ENCODE results near the gene CEP295NL.
"Not testable (repeated sequence)": the region's sequence is repeated elsewhere in the genome, so short reads cannot be mapped to it uniquely, and the experiment has no call there.

CEP295NL gene

DNA sequence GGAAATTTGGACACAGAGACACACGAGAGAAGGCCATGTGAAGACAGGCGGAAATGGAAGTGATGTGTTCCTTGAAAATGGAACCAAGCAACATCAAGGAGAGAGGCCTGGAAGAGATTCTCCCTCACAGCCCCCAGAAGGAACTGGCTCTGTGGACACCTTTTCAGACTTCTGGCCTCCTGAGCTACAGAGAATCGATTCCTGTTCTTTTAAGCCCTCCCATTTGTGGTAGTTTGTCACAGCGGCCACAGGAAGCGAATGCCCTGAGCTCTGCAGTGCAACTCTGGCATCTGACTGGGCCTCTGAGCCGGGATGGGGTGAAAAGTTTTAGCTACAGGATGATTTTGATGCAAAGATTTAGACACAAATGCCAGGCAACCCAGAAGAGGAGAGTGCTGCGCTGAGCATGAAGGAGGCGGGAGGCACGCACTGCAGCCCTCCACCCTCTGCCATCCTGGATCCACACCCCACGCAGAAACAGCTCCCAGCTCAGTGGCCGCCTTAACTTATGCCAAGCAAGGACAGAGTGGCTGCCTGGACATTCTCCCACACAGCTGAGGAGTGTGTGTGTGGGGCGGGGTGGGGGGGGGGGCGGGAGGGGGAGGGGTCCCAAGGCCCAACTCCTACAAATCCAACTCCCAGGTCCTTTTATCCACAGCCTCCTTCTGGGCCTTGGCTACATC, 20.0 kb upstream of the CEP295NL start:
- peaks cover 33% of the 10 kb centered on the region for H3K27me3 Mint-ChIP-seq (ENCODE audit: low read depth)
- no peaks in the 10 kb centered on the region for H3K36me3 Mint-ChIP-seq (ENCODE audit: low read depth)
- H3K27ac Mint-ChIP-seq: no peak overlapping the region
- H3K4me1 Mint-ChIP-seq (ENCODE audit: low read depth): peaks cover 8% of the 10 kb centered on the region
- DNase-seq (ENCODE audit: low spot score): no peak
- H3K9me3 Mint-ChIP-seq: no peaks in the 10 kb centered on the region
- H3K4me3 Mint-ChIP-seq: peak overlapping the region; percentile 57

DNA sequence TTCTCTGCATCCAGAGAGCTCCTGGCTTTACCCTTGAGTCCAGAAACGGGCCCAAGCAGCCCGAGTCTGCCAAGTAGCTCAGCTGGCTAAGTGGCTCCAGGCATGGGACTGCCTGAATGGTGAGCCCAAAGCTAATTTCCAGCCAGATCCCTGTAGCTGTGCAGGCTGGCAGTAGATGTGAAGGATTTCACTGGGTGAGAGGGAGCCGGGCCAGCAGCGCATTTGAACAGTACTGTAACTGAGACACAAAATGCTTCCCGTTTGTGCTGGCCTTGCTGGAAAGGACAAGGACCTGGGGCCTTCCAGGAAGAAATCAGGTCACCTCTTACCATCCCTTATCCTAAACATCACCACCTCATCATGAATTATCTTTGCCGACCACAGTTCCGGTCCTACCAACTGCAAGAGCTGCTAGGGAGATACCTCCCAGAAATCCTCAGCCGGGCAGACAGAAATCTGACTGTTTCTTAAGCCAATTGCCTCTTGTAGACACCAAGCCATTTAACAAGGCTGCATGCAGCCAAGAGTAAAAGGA, 18.5 kb upstream of the CEP295NL start:
- H3K4me3 Mint-ChIP-seq: no peak overlapping the region
- H3K9me3 Mint-ChIP-seq: no peaks in the 10 kb centered on the region
- H3K27me3 Mint-ChIP-seq (ENCODE audit: low read depth): peaks cover 24% of the 10 kb centered on the region
- DNase-seq (ENCODE audit: low spot score): no peak
- peaks cover 8% of the 10 kb centered on the region for H3K4me1 Mint-ChIP-seq (ENCODE audit: low read depth)
- H3K27ac Mint-ChIP-seq: no peak overlapping the region
- H3K36me3 Mint-ChIP-seq (ENCODE audit: low read depth): no peaks in the 10 kb centered on the region

GRCh38 chr17:78920528-78920927, 17.5 kb upstream of the CEP295NL start:
- Mint-ChIP-seq H3K36me3 (ENCODE audit: low read depth) (no peaks in the 10 kb centered on the region), H3K4me1 (ENCODE audit: low read depth) (peaks cover 8% of the 10 kb centered on the region), H3K27me3 (ENCODE audit: low read depth) (peaks cover 17% of the 10 kb centered on the region), H3K4me3 (no peak overlapping the region), H3K27ac (no peak overlapping the region), H3K9me3 (no peaks in the 10 kb centered on the region)
- DNase-seq (ENCODE audit: low spot score): no peak

- Mint-ChIP-seq H3K27ac (no peak overlapping the region), H3K9me3 (no peaks in the 10 kb centered on the region), H3K4me3 (no peak overlapping the region)
These were observed 17.0 kb upstream of the CEP295NL start for GRCh38 chr17:78919861-78920450.

GRCh38 chr17:78918979-78919378, 16.0 kb upstream of the CEP295NL start:
- no peaks in the 10 kb centered on the region for H3K36me3 Mint-ChIP-seq (ENCODE audit: low read depth)
- H3K4me3 Mint-ChIP-seq: no peak overlapping the region
- no peak overlapping the region for H3K27ac Mint-ChIP-seq
- H3K27me3 Mint-ChIP-seq (ENCODE audit: low read depth): peaks cover 15% of the 10 kb centered on the region
- DNase-seq (ENCODE audit: low spot score): no peak
- peaks cover 8% of the 10 kb centered on the region for H3K4me1 Mint-ChIP-seq (ENCODE audit: low read depth)
- H3K9me3 Mint-ChIP-seq: no peaks in the 10 kb centered on the region

More at GRCh38 chr17:78919861-78920450, 17.0 kb upstream of the CEP295NL start:
- DNase-seq (ENCODE audit: low spot score): no peak
- peaks cover 17% of the 10 kb centered on the region for H3K27me3 Mint-ChIP-seq (ENCODE audit: low read depth)
- no peaks in the 10 kb centered on the region for H3K36me3 Mint-ChIP-seq (ENCODE audit: low read depth)
- peaks cover 8% of the 10 kb centered on the region for H3K4me1 Mint-ChIP-seq (ENCODE audit: low read depth)

DNA sequence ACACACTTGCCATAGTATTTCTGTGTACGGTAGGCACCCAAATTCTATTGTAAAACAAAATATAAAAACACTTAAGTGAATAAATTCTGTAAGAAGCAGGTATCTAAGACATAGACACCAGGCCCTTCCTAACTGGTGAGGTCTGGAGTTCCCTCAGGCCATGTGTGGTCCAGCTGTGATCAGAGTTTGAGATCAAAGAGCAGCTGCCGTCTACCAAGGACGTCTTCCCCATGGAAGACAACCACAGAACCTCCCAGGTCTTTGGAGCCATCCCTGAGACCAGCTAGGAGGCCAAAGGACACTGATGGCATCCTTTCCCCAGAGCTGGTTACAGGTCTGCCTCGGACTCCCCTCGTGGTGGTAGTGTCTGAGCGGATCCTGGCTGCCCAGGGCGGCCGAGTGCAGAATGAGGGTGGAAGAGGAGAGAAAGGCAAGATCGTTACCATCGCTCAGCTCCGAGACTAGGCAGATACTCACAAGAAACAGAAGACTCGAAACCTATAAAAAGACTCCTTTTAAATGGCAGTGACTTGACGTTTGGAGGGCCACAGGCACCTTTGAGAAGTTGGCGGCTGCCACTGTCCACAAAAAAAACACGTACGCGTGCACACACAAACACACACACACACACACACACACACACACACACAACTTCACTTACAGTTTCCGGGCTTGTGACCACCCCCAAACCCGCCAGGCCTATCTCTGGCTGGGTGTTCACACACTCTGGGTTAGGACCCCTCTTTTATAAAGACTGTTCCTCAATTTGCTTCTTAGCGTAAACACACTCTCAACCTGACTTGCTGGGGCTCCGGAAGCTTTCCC, 14.7 kb upstream of the CEP295NL start:
- H3K4me3 Mint-ChIP-seq: no peak overlapping the region
- no peak for DNase-seq (ENCODE audit: low spot score)
- peaks cover 5% of the 10 kb centered on the region for H3K27me3 Mint-ChIP-seq (ENCODE audit: low read depth)
- no peaks in the 10 kb centered on the region for H3K9me3 Mint-ChIP-seq
- no peaks in the 10 kb centered on the region for H3K36me3 Mint-ChIP-seq (ENCODE audit: low read depth)
- no peaks in the 10 kb centered on the region for H3K4me1 Mint-ChIP-seq (ENCODE audit: low read depth)
- no peak overlapping the region for H3K27ac Mint-ChIP-seq

GRCh38 chr17:78915872-78916632, 13.1 kb upstream of the CEP295NL start:
- no peaks in the 10 kb centered on the region for H3K4me1 Mint-ChIP-seq (ENCODE audit: low read depth)
- DNase-seq (ENCODE audit: low spot score): no peak
- no peak overlapping the region for H3K4me3 Mint-ChIP-seq
- H3K9me3 Mint-ChIP-seq: no peaks in the 10 kb centered on the region
- H3K27me3 Mint-ChIP-seq (ENCODE audit: low read depth): no peaks in the 10 kb centered on the region
- no peaks in the 10 kb centered on the region for H3K36me3 Mint-ChIP-seq (ENCODE audit: low read depth)
- no peak overlapping the region for H3K27ac Mint-ChIP-seq

DNA sequence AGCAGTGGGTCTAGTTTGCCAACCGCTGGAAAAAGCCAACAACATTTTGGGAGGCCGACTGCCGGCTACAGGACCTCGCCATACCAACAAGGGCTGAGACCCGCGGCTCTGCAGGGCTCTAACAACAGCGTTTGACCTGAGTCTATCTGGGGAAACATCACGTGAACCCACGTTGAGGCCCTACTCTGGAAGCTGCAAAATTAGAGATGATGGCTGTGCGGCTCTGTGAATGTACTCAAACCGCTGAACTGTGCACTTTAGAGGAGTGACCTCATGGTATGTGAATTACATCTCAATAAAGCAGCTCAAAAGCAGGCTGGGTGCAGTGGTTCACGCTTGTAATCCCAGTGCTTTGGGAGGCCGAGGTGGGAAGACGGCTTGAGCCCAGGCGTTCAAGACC, 10.1 kb upstream of the CEP295NL start:
- Mint-ChIP-seq H3K27me3 (ENCODE audit: low read depth) (peaks cover 5% of the 10 kb centered on the region), H3K9me3 (no peaks in the 10 kb centered on the region), H3K4me3 (no peak overlapping the region), H3K27ac (no peak overlapping the region), H3K4me1 (ENCODE audit: low read depth) (no peaks in the 10 kb centered on the region), H3K36me3 (ENCODE audit: low read depth) (no peaks in the 10 kb centered on the region)
- DNase-seq (ENCODE audit: low spot score): no peak

DNA sequence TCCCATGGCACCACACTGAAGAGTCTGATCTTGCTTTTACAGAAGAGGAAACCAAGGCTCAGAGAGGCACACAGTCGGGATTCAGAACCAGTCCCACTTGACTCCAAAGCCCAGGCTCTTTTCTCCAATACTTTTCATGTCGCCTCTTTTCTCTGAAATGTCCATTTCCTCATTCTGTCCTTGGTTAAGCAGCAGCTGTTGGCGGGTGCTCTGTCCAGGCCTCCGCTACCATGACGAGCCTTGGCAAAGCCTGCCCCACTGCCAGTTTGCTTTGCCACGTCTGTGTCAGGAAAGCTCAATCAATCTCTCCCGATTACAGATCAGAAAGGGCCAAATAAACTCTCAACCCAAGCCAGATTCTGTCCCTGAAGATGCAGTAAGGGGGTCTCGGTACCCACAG, 9.1 kb upstream of the CEP295NL start:
- Mint-ChIP-seq H3K4me1 (ENCODE audit: low read depth) (no peaks in the 10 kb centered on the region), H3K27me3 (ENCODE audit: low read depth) (peaks cover 5% of the 10 kb centered on the region), H3K36me3 (ENCODE audit: low read depth) (no peaks in the 10 kb centered on the region), H3K27ac (no peak overlapping the region), H3K9me3 (no peaks in the 10 kb centered on the region), H3K4me3 (no peak overlapping the region)
- DNase-seq (ENCODE audit: low spot score): no peak

DNA sequence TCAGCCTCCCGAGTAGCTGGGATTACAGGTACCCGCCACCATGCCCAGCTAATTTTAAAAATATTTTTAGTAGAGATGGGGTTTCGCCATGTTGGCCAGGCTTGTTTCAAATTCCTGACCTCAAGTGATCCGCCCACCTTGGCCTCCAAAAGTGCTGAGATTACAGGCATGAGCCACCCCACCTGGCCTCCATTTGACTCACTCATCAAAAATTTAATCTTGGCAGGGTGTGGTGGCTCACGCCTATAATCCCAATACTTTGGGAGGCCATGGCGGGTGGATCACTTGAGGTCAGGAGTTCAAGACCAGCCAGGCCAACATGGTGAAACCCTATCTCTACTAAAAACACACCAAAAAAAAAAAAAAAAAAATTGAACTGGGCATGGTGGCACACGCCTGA, 8.5 kb upstream of the CEP295NL start:
- not testable (repeated sequence) for H3K27ac Mint-ChIP-seq; H3K27me3 Mint-ChIP-seq (ENCODE audit: low read depth); H3K9me3 Mint-ChIP-seq; DNase-seq (ENCODE audit: low spot score); H3K4me3 Mint-ChIP-seq; H3K36me3 Mint-ChIP-seq (ENCODE audit: low read depth); H3K4me1 Mint-ChIP-seq (ENCODE audit: low read depth)

DNA sequence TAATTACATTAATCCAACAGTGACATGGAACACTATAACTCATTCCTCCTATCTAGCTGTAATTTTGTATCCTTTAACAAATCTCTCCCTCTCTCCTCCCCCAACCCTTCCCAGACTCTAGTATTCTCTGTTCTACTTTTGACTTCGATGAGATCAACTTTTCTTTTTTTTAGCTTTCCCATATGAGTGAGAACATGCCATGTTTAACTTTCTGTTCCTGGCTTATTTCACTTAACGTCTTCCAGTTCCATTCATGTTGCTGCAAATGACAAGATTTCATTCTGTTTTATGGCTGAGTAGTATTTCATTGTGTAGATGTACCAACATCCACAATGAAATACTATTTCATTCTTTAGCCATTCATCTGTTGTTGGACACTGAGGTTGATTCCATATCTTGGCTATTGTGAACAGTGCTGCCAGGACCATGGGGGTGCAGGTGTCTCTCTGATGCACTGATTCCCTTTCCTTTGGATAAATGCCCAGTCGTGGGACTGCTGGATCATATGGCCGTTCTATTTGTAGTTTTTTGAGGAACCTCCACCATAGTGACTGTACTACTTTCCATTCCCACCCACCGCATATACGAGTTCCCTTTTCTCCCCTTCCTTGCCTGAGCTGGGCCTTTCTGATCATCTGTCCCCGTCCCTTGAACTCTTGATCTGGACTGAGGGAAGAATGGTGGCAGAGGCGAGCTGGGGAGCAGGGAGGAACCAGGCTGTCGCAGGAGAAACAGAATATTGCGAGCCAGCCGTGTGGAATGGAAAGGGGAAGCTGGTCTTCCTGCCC, 7.7 kb upstream of the CEP295NL start:
- peaks cover 5% of the 10 kb centered on the region for H3K27me3 Mint-ChIP-seq (ENCODE audit: low read depth)
- H3K27ac Mint-ChIP-seq: no peak overlapping the region
- H3K4me3 Mint-ChIP-seq: no peak overlapping the region
- no peaks in the 10 kb centered on the region for H3K9me3 Mint-ChIP-seq
- H3K4me1 Mint-ChIP-seq (ENCODE audit: low read depth): no peaks in the 10 kb centered on the region
- DNase-seq (ENCODE audit: low spot score): no peak
- no peaks in the 10 kb centered on the region for H3K36me3 Mint-ChIP-seq (ENCODE audit: low read depth)

GRCh38 chr17:78908426-78908825, 5.4 kb upstream of the CEP295NL start:
- no peak overlapping the region for H3K4me3 Mint-ChIP-seq
- H3K4me1 Mint-ChIP-seq (ENCODE audit: low read depth): peaks cover 4% of the 10 kb centered on the region
- DNase-seq (ENCODE audit: low spot score): no peak
- H3K9me3 Mint-ChIP-seq: no peaks in the 10 kb centered on the region
- no peaks in the 10 kb centered on the region for H3K36me3 Mint-ChIP-seq (ENCODE audit: low read depth)
- peaks cover 5% of the 10 kb centered on the region for H3K27me3 Mint-ChIP-seq (ENCODE audit: low read depth)
- H3K27ac Mint-ChIP-seq: no peak overlapping the region

- Mint-ChIP-seq H3K4me3 (no peak overlapping the region), H3K4me1 (ENCODE audit: low read depth) (peaks cover 9% of the 10 kb centered on the region), H3K27me3 (ENCODE audit: low read depth) (peaks cover 5% of the 10 kb centered on the region), H3K9me3 (no peaks in the 10 kb centered on the region), H3K36me3 (ENCODE audit: low read depth) (no peaks in the 10 kb centered on the region), H3K27ac (no peak overlapping the region)
- DNase-seq (ENCODE audit: low spot score): no peak
These were observed 2.5 kb upstream of the CEP295NL start for GRCh38 chr17:78905541-78905940.
